ENCODE results near the gene MRPL36.

DNA sequence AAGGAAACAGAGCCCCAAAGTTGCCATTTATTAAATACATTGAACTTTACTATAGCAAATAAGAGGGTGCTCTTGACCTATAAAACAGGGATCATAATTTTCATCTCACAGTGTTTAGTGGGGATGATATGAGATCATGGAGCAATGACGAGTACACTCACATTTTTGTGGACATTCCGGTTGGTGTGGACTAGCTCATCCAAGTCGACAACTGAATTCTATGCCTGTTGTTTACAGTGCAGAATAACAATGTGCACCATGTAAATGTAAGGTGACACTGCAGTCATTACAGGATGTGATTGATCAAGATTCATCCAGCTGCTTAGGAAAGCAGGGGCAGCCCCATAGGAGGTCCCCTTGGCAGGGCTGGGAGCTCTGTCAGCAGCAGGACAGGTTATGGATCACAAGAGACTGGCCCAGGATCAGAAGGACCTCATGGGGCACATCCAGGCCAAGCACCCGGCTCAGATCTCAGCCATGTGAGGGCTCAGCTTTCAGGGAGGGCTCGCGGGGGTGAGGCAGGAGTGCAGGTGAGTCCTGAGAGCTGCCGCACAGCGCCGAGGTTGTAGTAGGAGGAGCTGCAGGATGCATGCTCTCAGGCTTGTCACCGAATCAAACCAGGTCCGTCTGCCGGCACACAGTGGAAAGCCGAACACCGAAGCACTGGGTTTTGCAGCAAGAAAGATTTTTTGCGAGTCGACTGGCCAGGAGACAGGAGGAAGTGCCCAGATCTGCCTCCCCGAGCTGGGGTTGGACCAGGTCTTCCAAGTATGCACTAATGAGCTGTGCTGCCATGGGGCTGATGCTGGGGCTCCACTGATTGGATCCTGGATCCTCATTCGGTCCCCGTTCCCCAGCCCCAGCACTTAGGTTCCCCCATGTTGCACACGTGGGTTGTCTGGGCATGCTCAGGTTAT is 28.2 kb downstream of the MRPL36 start:
- no peak for TF ChIP-seq POLR2AphosphoS5 (IDR thresholded peaks at IDR 0.05)
- TF ChIP-seq, protein P1, sequence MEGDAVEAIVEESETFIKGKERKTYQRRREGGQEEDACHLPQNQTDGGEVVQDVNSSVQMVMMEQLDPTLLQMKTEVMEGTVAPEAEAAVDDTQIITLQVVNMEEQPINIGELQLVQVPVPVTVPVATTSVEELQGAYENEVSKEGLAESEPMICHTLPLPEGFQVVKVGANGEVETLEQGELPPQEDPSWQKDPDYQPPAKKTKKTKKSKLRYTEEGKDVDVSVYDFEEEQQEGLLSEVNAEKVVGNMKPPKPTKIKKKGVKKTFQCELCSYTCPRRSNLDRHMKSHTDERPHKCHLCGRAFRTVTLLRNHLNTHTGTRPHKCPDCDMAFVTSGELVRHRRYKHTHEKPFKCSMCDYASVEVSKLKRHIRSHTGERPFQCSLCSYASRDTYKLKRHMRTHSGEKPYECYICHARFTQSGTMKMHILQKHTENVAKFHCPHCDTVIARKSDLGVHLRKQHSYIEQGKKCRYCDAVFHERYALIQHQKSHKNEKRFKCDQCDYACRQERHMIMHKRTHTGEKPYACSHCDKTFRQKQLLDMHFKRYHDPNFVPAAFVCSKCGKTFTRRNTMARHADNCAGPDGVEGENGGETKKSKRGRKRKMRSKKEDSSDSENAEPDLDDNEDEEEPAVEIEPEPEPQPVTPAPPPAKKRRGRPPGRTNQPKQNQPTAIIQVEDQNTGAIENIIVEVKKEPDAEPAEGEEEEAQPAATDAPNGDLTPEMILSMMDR (IDR thresholded peaks at IDR 0.05), result no peak

Measured in breast epithelium (tissue), 3 donors.